GM19328 (cell line): ENCODE results near the gene KIF26B.

ENCODE experiments used
- ATAC-seq: cut with Tn5 transposase; IDR thresholded peaks from one replicate; pipeline ENCODE4 v1.9.1; 2021; ENCODE audit warnings: mild to moderate bottlenecking, moderate library complexity; ENCODE audit not compliant: unreplicated experiment

The KIF26B gene

GRCh38 chr1:245582026-245582425 lies 427.2 kb downstream of the KIF26B start:
- no peak for ATAC-seq

- no peak for ATAC-seq
These were observed 428.3 kb downstream of the KIF26B start for GRCh38 chr1:245583081-245583480.

- ATAC-seq: no peak
These were observed 429.0 kb downstream of the KIF26B start for GRCh38 chr1:245583575-245584330.

- ATAC-seq: no peak
These were observed 430.6 kb downstream of the KIF26B start for GRCh38 chr1:245585252-245585959.

GRCh38 chr1:245587435-245588115 lies 432.8 kb downstream of the KIF26B start:
- ATAC-seq: no peak

GRCh38 chr1:245588116-245588639 lies 433.4 kb downstream of the KIF26B start:
- ATAC-seq: no peak

- no peak for ATAC-seq
These were observed 434.5 kb downstream of the KIF26B start for GRCh38 chr1:245589316-245589715.

- no peak for ATAC-seq
These were observed 435.1 kb downstream of the KIF26B start for GRCh38 chr1:245589906-245590305.

GRCh38 chr1:245590726-245591125 lies 435.9 kb downstream of the KIF26B start:
- no peak for ATAC-seq

GRCh38 chr1:245591346-245592188 lies 436.8 kb downstream of the KIF26B start:
- no peak for ATAC-seq

GRCh38 chr1:245592189-245592460 lies 437.3 kb downstream of the KIF26B start:
- ATAC-seq: no peak

GRCh38 chr1:245598524-245599305 lies 443.9 kb downstream of the KIF26B start:
- ATAC-seq: no peak

GRCh38 chr1:245599371-245600174 lies 444.8 kb downstream of the KIF26B start:
- ATAC-seq: no peak

- no peak for ATAC-seq
These were observed 445.9 kb downstream of the KIF26B start for GRCh38 chr1:245600658-245601057.

GRCh38 chr1:245603311-245603865 lies 448.6 kb downstream of the KIF26B start:
- no peak for ATAC-seq

GRCh38 chr1:245604979-245605378 lies 450.2 kb downstream of the KIF26B start:
- no peak for ATAC-seq

- no peak for ATAC-seq
These were observed 450.8 kb downstream of the KIF26B start for GRCh38 chr1:245605480-245606156.

GRCh38 chr1:245606157-245606725 lies 451.5 kb downstream of the KIF26B start:
- no peak for ATAC-seq
